GM12878 (cell line): ENCODE measurements around the gene ABHD17C. TPM values are rescaled to one million over a fixed set of nuclear protein-coding genes. Genes with fewer than 3 reads are reported as not detected.

Experiments used
- ATAC-seq: fragments of 200-7000 bp; cut with Tn5 transposase; 3 replicates; pipeline ENCODE4 v1.9.1; 2020; ENCODE audit warnings: mild to moderate bottlenecking, moderate library complexity
- BruUV-seq: library from RNA; stranded (reverse); fragments of 400-500 nt; replicated peaks from 2 replicates; lab custom pipeline; 2021; lab: Mats Ljungman, UMichigan
- CTCF ChIA-PET: fragments of 300-600 bp; sonication (Branson Sonifier 250); formaldehyde crosslinking; extraction: SDS; loops from one replicate; lab custom pipeline; 2021; ENCODE audit warnings: inconsistent platforms; lab: Yijun Ruan, JAX
- POLR2A ChIA-PET: fragments of 350-600 bp; formaldehyde crosslinking; extraction: SDS; loops from one replicate; lab custom pipeline; 2021; ENCODE audit warnings: inconsistent platforms; lab: Charles Lee
- RAD21 ChIA-PET: fragments of 300-600 bp; sonication (Branson Sonifier 250); formaldehyde crosslinking; loops from one replicate; lab custom pipeline; 2023; ENCODE audit warnings: antibody characterized with exemption; ENCODE audit not compliant: unreplicated experiment; lab: Charles Lee
- SMC1A ChIA-PET: fragments of 300-600 bp; sonication (Branson Sonifier 250); formaldehyde crosslinking; loops from one replicate; lab custom pipeline; 2023; ENCODE audit not compliant: unreplicated experiment, uncharacterized antibody; lab: Charles Lee
- DNase-seq: peaks from one replicate; pipeline ENCODE4 v3.0.0-alpha.2; 2011; ENCODE audit warnings: low read depth, low spot score
- FAIRE-seq: peaks from 3 replicates; lab custom pipeline; 2011; peaks lifted over from hg19 to GRCh38; lab: Jason Lieb, UNC
- H2AFZ ChIP-seq: 2 replicates; pipeline ENCODE4 v1.6.0; 2011; ENCODE audit warnings: low read depth, low read length, control low read depth; ENCODE audit not compliant: control insufficient read depth
- H3K27ac ChIP-seq: 2 replicates; pipeline ENCODE4 v1.5.1; 2011; ENCODE audit warnings: control low read depth; ENCODE audit not compliant: control insufficient read depth, insufficient read depth
- H3K27me3 ChIP-seq, 2 experiments: replicated peaks in 1 of 2; 2 replicates each; pipeline versions ENCODE4 v1.6.0 to v1.6.1; 2011; ENCODE audit warnings: low read length in 1 of 2; ENCODE audit not compliant: control insufficient read depth in 2 of 2, insufficient read depth in 2 of 2
- H3K36me3 ChIP-seq, 2 experiments: 2 replicates each; pipeline ENCODE4 v1.5.1; 2011; ENCODE audit warnings: low read length in 1 of 2; ENCODE audit not compliant: control insufficient read depth in 2 of 2, insufficient read depth in 2 of 2
- H3K4me1 ChIP-seq: 2 replicates; pipeline ENCODE4 v1.6.1; 2011; ENCODE audit warnings: mild to moderate bottlenecking, low read length, moderate library complexity, mixed read lengths; ENCODE audit not compliant: control insufficient read depth, insufficient read depth
- H3K4me2 ChIP-seq: 2 replicates; pipeline ENCODE4 v1.6.0; 2011; ENCODE audit warnings: control low read depth; ENCODE audit not compliant: control insufficient read depth, insufficient read depth
- H3K4me3 ChIP-seq: fragments of 200-600 bp; sonication (generic); 2 replicates; pipeline ENCODE4 v1.5.1; 2016
- H3K79me2 ChIP-seq: 2 replicates; pipeline ENCODE4 v1.6.0; 2011; ENCODE audit warnings: low read length; ENCODE audit not compliant: control insufficient read depth, insufficient read depth
- H3K9ac ChIP-seq: 2 replicates; pipeline ENCODE4 v1.8.0; 2011; ENCODE audit warnings: low read length, control low read depth, mixed read lengths; ENCODE audit not compliant: control insufficient read depth, insufficient read depth
- H3K9me3 ChIP-seq: replicated peaks from 3 replicates; pipeline ENCODE4 v1.5.1; 2011; ENCODE audit warnings: mild to moderate bottlenecking, low read length; ENCODE audit not compliant: control insufficient read depth, insufficient read depth
- H4K20me1 ChIP-seq: 2 replicates; pipeline ENCODE4 v1.6.0; 2011; ENCODE audit not compliant: control insufficient read depth, insufficient read depth
- CREM ChIP-seq: IDR thresholded peaks from 2 replicates; pipeline ENCODE4 v1.6.1; 2014; ENCODE audit warnings: antibody characterized with exemption, low read depth
- EED ChIP-seq: sonication (generic); IDR thresholded peaks from 2 replicates; pipeline ENCODE4 v1.6.1; 2016; ENCODE audit warnings: antibody characterized with exemption, low read depth
- GATAD2B ChIP-seq: fragments of 450-650 bp; conservative IDR thresholded peaks from 2 replicates; pipeline ENCODE4 v1.6.1; 2017; ENCODE audit warnings: low read depth, mild to moderate bottlenecking, moderate library complexity
- IRF4 ChIP-seq: IDR thresholded peaks from 2 replicates; pipeline ENCODE4 v1.6.1; 2011; ENCODE audit warnings: low read depth, low read length
- KDM1A ChIP-seq: fragments of 200-600 bp; sonication (generic); IDR thresholded peaks from 2 replicates; pipeline ENCODE4 v1.6.1; 2016; ENCODE audit warnings: borderline replicate concordance
- NFXL1 ChIP-seq: fragments of 450-650 bp; IDR thresholded peaks from 2 replicates; pipeline ENCODE4 v1.6.1; 2017; ENCODE audit warnings: antibody characterized with exemption, mild to moderate bottlenecking, borderline replicate concordance
- RB1 ChIP-seq: fragments of 450-650 bp; formaldehyde crosslinking; IDR thresholded peaks from 2 replicates; pipeline ENCODE4 v1.6.1; 2017; ENCODE audit warnings: mild to moderate bottlenecking, borderline replicate concordance
- SMAD1 ChIP-seq: fragments of 450-650 bp; IDR thresholded peaks from 2 replicates; pipeline ENCODE4 v1.6.1; 2018; ENCODE audit warnings: mild to moderate bottlenecking, low read depth; ENCODE audit not compliant: partially characterized antibody
- SMAD5 ChIP-seq: IDR thresholded peaks from 2 replicates; pipeline ENCODE4 v1.6.1; 2016; ENCODE audit warnings: antibody characterized with exemption, low read depth
- TARDBP ChIP-seq: IDR thresholded peaks from 2 replicates; pipeline ENCODE4 v1.6.1; 2016; ENCODE audit warnings: borderline replicate concordance
- TBL1XR1 ChIP-seq: IDR thresholded peaks from 2 replicates; pipeline ENCODE4 v1.6.1; 2012; ENCODE audit warnings: low read depth, low read length, improper control_type of control experiment
- TCF3 ChIP-seq: IDR thresholded peaks from 2 replicates; pipeline ENCODE4 v1.6.1; 2012; ENCODE audit warnings: low read depth, mild to moderate bottlenecking, low read length, borderline replicate concordance; ENCODE audit not compliant: insufficient read depth
- WRNIP1 ChIP-seq: IDR thresholded peaks from 2 replicates; pipeline ENCODE4 v1.6.1; 2011; ENCODE audit warnings: low read depth, low read length, improper control_type of control experiment, borderline replicate concordance
- ZSCAN29 ChIP-seq: fragments of 450-650 bp; IDR thresholded peaks from 2 replicates; pipeline ENCODE4 v1.6.1; 2017; ENCODE audit warnings: mild to moderate bottlenecking, moderate library complexity
- WGBS: methylation state at CpG from one replicate; pipeline ENCODE4 v1.1.6; 2016; ENCODE audit warnings: low lambda C conversion rate; ENCODE audit not compliant: insufficient replicate concordance, insufficient coverage; ENCODE audit errors: missing lambda C conversion rate; 5-methylcytosine and 5-hydroxymethylcytosine counted together
- in situ Hi-C: fragments of 300-500 bp; cut with MboI; formaldehyde crosslinking; loops from 9 replicates; pipeline ENCODE4 v1.14.3; 2018; ENCODE audit warnings: mixed read lengths
- intact Hi-C: fragments of 100-400 bp; cut with micrococcal nuclease; formaldehyde crosslinking; loops from one replicate; pipeline ENCODE4 v1.14.2; 2022; ENCODE audit not compliant: unreplicated experiment
- polyA plus RNA-seq, 11 experiments: library from polyadenylated mRNA; depleted of rRNA in 4 of 11; unstranded in 6 of 11; stranded (reverse) in 5 of 11; fragments of >200 nt; fragmentation: Nextera tagmentation in 4 of 11; fragmentation: Illumina TruSeq in 1 of 11; extraction: Ambion mirVana in 4 of 11; extraction: Trizol in 1 of 11; gene quantifications; 1 replicate in 1 of 11; 2 replicates in 10 of 11; pipeline versions ENCODE4 v1.2.1 to v1.2.3, GENCODE V29; 2011 to 2016; ENCODE audit warnings: inconsistent platforms in 2 of 11, missing spikeins in 2 of 11, low read depth in 1 of 11
- total RNA-seq, 4 experiments: library from RNA; depleted of rRNA in 3 of 4; stranded (reverse); fragments of >200 nt in 3 of 4; fragmentation: Illumina TruSeq in 1 of 4; extraction: Trizol in 1 of 4; gene quantifications; 2 replicates each; pipeline versions ENCODE4 v1.2.1 to v1.2.3, GENCODE V29; 2013 to 2021
- TF ChIP-seq, protein P1 (sequence below): fragments of 450-650 bp; formaldehyde crosslinking; IDR thresholded peaks from 2 replicates; pipeline ENCODE4 v1.4.0; 2020; ENCODE audit warnings: mild to moderate bottlenecking, moderate library complexity

Gene ABHD17C
- total and polyA plus RNA-seq, 10 of the 15 experiments (the other 5 are each of a cell fraction or from before 2014, with no cell fraction given): 0.92 to 11.4 (median 5.5) TPM

DNA sequence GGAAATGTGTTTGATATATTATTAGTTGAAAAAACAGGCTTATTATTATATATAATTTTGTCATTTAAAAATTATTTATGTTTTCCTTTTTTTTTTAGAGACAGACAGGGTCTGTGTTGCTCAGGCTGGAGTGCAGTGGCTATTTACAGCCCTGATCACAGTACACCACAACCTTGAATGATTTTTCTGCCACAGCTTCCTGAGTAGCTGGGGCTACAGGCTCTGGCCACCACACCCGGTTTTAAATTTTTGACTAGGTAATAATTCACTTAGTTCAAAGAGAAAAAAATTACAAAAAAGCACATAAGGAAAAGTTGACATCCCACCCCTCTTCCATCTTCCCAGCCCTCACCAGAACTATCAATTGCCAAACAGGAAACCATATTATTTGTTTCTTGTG is 79.4 kb downstream of the ABHD17C start:
- Histone ChIP-seq H3K4me1 (no peaks in the 10 kb centered on the region), H2AFZ (no peak overlapping the region)
- TF ChIP-seq CREM: no peak
- no peak for TF ChIP-seq KDM1A
- TF ChIP-seq RB1: no peak
- no peak for TF ChIP-seq NFXL1
- TF ChIP-seq SMAD1: no peak
- TF ChIP-seq IRF4: no peak
- no peak for TF ChIP-seq GATAD2B
- TF ChIP-seq, protein P1, sequence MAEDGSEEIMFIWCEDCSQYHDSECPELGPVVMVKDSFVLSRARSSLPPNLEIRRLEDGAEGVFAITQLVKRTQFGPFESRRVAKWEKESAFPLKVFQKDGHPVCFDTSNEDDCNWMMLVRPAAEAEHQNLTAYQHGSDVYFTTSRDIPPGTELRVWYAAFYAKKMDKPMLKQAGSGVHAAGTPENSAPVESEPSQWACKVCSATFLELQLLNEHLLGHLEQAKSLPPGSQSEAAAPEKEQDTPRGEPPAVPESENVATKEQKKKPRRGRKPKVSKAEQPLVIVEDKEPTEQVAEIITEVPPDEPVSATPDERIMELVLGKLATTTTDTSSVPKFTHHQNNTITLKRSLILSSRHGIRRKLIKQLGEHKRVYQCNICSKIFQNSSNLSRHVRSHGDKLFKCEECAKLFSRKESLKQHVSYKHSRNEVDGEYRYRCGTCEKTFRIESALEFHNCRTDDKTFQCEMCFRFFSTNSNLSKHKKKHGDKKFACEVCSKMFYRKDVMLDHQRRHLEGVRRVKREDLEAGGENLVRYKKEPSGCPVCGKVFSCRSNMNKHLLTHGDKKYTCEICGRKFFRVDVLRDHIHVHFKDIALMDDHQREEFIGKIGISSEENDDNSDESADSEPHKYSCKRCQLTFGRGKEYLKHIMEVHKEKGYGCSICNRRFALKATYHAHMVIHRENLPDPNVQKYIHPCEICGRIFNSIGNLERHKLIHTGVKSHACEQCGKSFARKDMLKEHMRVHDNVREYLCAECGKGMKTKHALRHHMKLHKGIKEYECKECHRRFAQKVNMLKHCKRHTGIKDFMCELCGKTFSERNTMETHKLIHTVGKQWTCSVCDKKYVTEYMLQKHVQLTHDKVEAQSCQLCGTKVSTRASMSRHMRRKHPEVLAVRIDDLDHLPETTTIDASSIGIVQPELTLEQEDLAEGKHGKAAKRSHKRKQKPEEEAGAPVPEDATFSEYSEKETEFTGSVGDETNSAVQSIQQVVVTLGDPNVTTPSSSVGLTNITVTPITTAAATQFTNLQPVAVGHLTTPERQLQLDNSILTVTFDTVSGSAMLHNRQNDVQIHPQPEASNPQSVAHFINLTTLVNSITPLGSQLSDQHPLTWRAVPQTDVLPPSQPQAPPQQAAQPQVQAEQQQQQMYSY (CRISPR knock-in tag): no peak
- no peak for TF ChIP-seq SMAD5
- no peak for TF ChIP-seq TBL1XR1
- TF ChIP-seq TARDBP: no peak
- TF ChIP-seq EED: no peak
- no peak for TF ChIP-seq TCF3
- no peak for TF ChIP-seq WRNIP1
- TF ChIP-seq ZSCAN29: no peak
- TF ChIP-seq, all 136 proteins: peak for 0
- Histone ChIP-seq H3K4me3 (no peak overlapping the region), H3K27ac (no peak overlapping the region), H3K9ac (no peak overlapping the region), H3K4me2 (no peak overlapping the region), H3K9me3 (no peaks in the 10 kb centered on the region), H3K79me2 (no peaks in the 10 kb centered on the region), H3K36me3 (no peaks in the 10 kb centered on the region), H3K27me3 (peaks cover 10 to 11% of the 10 kb centered on the region in 2 experiments), H4K20me1 (no peaks in the 10 kb centered on the region)
- ChIA-PET RAD21 (interaction anchor here (1.1 to 4.2 kb wide), 2 partner anchors 105 to 207 kb away, joined by 3 to 59 read pairs; no protein-coding TSS in a partner anchor), SMC1A (interaction anchor here (0.9 to 3.1 kb wide), 4 partner anchors 114 to 319 kb away, joined by 3 to 44 read pairs (median 10); no protein-coding TSS in a partner anchor), CTCF (interaction anchor here (0.6 to 7.4 kb wide), 5 partner anchors 114 to 508 kb away, joined by 3 to 130 read pairs (median 37); no protein-coding TSS in a partner anchor), POLR2A (no interaction called here)
- FAIRE-seq (no peak), ATAC-seq (no peak), DNase-seq (no peak)
- WGBS: 0% methylated on average over 1 of the region's 1 CpG
- in situ Hi-C loops (loop anchor here (10.0 kb wide), 1 partner anchor 210 kb away; no protein-coding TSS in a partner anchor), intact Hi-C loops (no loop called here)
- BruUV-seq: no TSS peak
